ENCODE results near the gene BAIAP2L1. TPM values are rescaled to one million over a fixed set of nuclear protein-coding genes. Genes with fewer than 3 reads are reported as not detected.

The BAIAP2L1 gene
- total RNA-seq, 1 donor from 2014 or later: 2.1 TPM

- Histone ChIP-seq H3K4me1 (peaks cover 33% of the 10 kb centered on the region), H3K27ac (replicated peaks) (no peak overlapping the region), H3K36me3 (peaks cover 17% of the 10 kb centered on the region), H3K4me3 (no peak overlapping the region), H3K27me3 (ENCODE audit: low read depth) (no peaks in the 10 kb centered on the region), H3K9me3 (replicated peaks) (no peaks in the 10 kb centered on the region)
- TF ChIP-seq CTCF (IDR thresholded peaks at IDR 0.05; ENCODE audit: borderline replicate concordance): no peak
- DNase-seq: no peak
- intact Hi-C loops (cut with micrococcal nuclease): no loop called here
Observed at GRCh38 chr7:98254951-98255610, 145.8 kb downstream of the BAIAP2L1 start.

- no peak overlapping the region for H3K4me3 ChIP-seq
- no peak for DNase-seq
- H3K4me1 ChIP-seq: peaks cover 38% of the 10 kb centered on the region
- H3K36me3 ChIP-seq: peaks cover 17% of the 10 kb centered on the region
- no peak overlapping the region for H3K27ac ChIP-seq (replicated peaks)
- no peaks in the 10 kb centered on the region for H3K27me3 ChIP-seq (ENCODE audit: low read depth)
- no peak for TF ChIP-seq CTCF (IDR thresholded peaks at IDR 0.05; ENCODE audit: borderline replicate concordance)
- intact Hi-C loops (cut with micrococcal nuclease): no loop called here
- H3K9me3 ChIP-seq (replicated peaks): no peaks in the 10 kb centered on the region
Observed at GRCh38 chr7:98254516-98254915, 146.4 kb downstream of the BAIAP2L1 start.

GRCh38 chr7:98252425-98253054 lies 148.3 kb downstream of the BAIAP2L1 start:
- no peaks in the 10 kb centered on the region for H3K9me3 ChIP-seq (replicated peaks)
- intact Hi-C loops (cut with micrococcal nuclease): no loop called here
- peaks cover 58% of the 10 kb centered on the region for H3K4me1 ChIP-seq
- peaks cover 13% of the 10 kb centered on the region for H3K36me3 ChIP-seq
- H3K27ac ChIP-seq (replicated peaks): peak overlapping the region; percentile 91
- no peak for TF ChIP-seq CTCF (IDR thresholded peaks at IDR 0.05; ENCODE audit: borderline replicate concordance)
- H3K4me3 ChIP-seq: peak overlapping the region; percentile 90
- no peaks in the 10 kb centered on the region for H3K27me3 ChIP-seq (ENCODE audit: low read depth)
- DNase-seq: no peak

- peak; percentile 97 for DNase-seq
- Histone ChIP-seq H3K9me3 (replicated peaks) (no peaks in the 10 kb centered on the region), H3K27ac (replicated peaks) (peak within 1 kb of the TSS; percentile 91), H3K27me3 (ENCODE audit: low read depth) (no peaks in the 10 kb centered on the region), H3K36me3 (peaks cover 11% of the 10 kb centered on the region), H3K4me1 (peaks cover 63% of the 10 kb centered on the region), H3K4me3 (peak within 1 kb of the TSS; percentile 90)
- no peak for TF ChIP-seq CTCF (IDR thresholded peaks at IDR 0.05; ENCODE audit: borderline replicate concordance)
- intact Hi-C loops (cut with micrococcal nuclease): no loop called here
Observed at GRCh38 chr7:98251601-98252424, 149.1 kb downstream of the BAIAP2L1 start, which contains the start of gene TECPR1. TSS of gene TECPR1 (minus strand) at chr7:98252232. CDS start at chr7:98246146, 6,086 bp downstream.

- no peaks in the 10 kb centered on the region for H3K27me3 ChIP-seq (ENCODE audit: low read depth)
- peaks cover 5% of the 10 kb centered on the region for H3K36me3 ChIP-seq
- H3K4me3 ChIP-seq: peak overlapping the region; percentile 90
- no peak for TF ChIP-seq CTCF (IDR thresholded peaks at IDR 0.05; ENCODE audit: borderline replicate concordance)
- DNase-seq: no peak
- peaks cover 69% of the 10 kb centered on the region for H3K4me1 ChIP-seq
- no peaks in the 10 kb centered on the region for H3K9me3 ChIP-seq (replicated peaks)
- H3K27ac ChIP-seq (replicated peaks): peak overlapping the region; percentile 91
- intact Hi-C loops (cut with micrococcal nuclease): no loop called here
Observed at GRCh38 chr7:98251231-98251600, 149.7 kb downstream of the BAIAP2L1 start.

All from left ventricle myocardium inferior (tissue), 1 donor.